Measurements from ENCODE around the gene ANKRD49.

Gene ANKRD49

DNA sequence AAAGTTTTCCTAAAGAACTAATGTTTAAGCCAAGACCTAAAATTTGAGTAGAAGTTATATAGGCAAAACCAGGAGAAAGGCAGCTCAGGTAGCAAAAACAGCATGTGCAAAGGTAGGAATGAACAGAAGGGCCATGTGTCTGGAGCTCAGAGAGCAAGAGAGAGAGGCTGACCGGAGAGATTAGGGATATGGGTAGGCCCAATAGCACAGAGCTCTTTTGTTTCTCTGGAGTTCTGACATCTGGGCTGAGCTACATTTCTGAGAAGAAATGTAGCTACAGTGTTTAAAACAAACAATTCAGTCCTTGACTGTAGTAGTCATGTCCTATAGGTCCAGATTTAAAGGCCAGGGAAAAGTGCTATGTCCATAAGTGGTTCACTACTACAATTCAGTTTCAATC lies 22.9 kb downstream of the ANKRD49 start:
- TF ChIP-seq, protein P1, sequence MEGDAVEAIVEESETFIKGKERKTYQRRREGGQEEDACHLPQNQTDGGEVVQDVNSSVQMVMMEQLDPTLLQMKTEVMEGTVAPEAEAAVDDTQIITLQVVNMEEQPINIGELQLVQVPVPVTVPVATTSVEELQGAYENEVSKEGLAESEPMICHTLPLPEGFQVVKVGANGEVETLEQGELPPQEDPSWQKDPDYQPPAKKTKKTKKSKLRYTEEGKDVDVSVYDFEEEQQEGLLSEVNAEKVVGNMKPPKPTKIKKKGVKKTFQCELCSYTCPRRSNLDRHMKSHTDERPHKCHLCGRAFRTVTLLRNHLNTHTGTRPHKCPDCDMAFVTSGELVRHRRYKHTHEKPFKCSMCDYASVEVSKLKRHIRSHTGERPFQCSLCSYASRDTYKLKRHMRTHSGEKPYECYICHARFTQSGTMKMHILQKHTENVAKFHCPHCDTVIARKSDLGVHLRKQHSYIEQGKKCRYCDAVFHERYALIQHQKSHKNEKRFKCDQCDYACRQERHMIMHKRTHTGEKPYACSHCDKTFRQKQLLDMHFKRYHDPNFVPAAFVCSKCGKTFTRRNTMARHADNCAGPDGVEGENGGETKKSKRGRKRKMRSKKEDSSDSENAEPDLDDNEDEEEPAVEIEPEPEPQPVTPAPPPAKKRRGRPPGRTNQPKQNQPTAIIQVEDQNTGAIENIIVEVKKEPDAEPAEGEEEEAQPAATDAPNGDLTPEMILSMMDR (IDR thresholded peaks at IDR 0.05; ENCODE audit: low read depth, low read length, missing control alignments): no peak
- no peak for DNase-seq (ENCODE audit: extremely low read depth, low read depth)
- H3K4me3 ChIP-seq (replicated peaks; ENCODE audit: low read depth, low read length): no peak overlapping the region

DNA sequence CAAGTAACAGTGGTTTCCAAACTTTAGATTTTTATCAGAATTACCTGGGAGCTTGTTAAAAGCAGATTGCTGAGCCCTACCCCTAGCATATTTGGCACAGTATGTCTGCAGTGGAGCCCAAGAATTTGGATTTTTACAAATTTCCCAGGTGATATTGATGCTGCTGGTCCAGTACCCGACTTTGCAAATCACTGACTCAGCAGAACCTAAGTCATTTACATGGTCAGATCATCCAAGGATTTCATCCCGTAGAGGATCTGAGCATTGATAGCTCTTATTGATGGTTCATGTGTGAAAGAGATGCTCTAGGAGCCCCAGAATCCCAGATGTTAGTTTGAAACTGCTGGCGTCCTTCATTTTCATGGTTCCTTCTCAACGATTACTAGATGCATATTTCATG lies 24.5 kb downstream of the ANKRD49 start:
- TF ChIP-seq, protein P1 (IDR thresholded peaks at IDR 0.05; ENCODE audit: low read depth, low read length, missing control alignments): no peak
- no peak for DNase-seq (ENCODE audit: extremely low read depth, low read depth)
- no peak overlapping the region for H3K4me3 ChIP-seq (replicated peaks; ENCODE audit: low read depth, low read length)

DNA sequence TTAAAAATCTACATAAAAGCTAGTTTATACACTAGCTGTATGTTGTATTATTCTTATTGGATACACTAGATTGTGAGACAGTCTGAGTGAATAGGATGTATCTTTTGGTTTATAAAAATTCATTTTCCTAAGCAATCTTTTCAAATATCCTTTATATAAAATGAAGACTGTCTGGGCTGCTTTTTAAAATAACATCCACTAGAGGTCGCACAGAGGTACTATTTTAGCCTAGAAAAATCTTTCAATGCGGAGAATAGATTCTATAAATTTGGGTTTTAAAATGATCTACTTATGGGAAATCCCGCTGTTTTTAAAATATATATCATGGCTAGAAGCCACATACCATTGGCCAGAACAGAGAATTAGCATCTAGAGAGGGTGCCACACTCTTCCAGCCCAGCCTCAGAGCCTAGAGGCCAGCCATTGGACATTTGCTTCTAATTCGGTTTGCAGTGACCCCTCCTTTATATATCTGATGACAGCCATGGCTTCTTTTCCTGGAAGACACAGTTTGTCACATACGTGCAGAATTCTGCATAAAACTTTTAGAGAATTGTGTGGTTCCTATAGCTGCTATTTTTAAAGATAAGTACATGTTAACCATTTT lies 25.8 kb downstream of the ANKRD49 start:
- TF ChIP-seq, protein P1 (IDR thresholded peaks at IDR 0.05; ENCODE audit: low read depth, low read length, missing control alignments): peak; percentile 46
- no peak overlapping the region for H3K4me3 ChIP-seq (replicated peaks; ENCODE audit: low read depth, low read length)
- no peak for DNase-seq (ENCODE audit: extremely low read depth, low read depth)

DNA sequence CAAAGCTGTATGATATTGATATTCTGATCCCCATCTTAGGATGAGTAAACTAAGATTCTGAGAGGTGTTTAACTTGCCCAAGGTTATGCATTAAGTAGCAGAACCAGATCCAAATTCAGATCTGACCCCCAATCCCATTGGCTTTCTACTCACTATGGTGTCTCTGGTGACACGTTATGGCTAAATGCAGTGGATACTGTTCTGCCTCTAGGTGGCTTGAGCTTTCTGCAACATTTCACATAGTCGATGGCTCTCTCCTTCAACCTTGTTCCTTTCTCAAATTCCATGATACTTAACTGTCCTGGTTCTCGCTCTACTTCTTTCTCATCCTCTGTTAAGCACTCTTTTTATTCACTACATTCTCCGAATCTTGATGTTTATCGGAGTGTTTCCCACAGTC lies 27.9 kb downstream of the ANKRD49 start:
- DNase-seq (ENCODE audit: extremely low read depth, low read depth): no peak
- TF ChIP-seq, protein P1 (IDR thresholded peaks at IDR 0.05; ENCODE audit: low read depth, low read length, missing control alignments): peak; percentile 51
- no peak overlapping the region for H3K4me3 ChIP-seq (replicated peaks; ENCODE audit: low read depth, low read length)

DNA sequence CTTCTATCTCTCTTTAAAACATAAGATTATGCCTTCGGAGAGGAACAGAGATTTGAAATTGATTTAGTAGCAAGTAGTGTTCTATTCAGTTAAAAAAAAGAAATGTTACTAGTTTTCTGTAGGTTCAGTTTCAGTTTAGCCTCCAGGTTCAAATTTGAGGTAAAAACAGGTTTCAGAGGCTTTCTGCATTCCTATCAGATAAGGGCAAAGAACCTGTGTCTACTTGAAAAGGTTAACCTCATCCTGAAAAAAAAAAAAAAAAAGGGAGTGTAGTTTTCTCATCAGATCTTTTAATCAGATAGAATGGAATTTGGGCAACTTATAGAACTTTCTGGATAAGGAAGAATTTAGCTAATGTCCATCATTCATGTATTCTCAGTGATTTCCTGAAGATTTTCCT lies 30.6 kb downstream of the ANKRD49 start:
- no peak for DNase-seq (ENCODE audit: extremely low read depth, low read depth)
- no peak overlapping the region for H3K4me3 ChIP-seq (replicated peaks; ENCODE audit: low read depth, low read length)
- TF ChIP-seq, protein P1 (IDR thresholded peaks at IDR 0.05; ENCODE audit: low read depth, low read length, missing control alignments): no peak

DNA sequence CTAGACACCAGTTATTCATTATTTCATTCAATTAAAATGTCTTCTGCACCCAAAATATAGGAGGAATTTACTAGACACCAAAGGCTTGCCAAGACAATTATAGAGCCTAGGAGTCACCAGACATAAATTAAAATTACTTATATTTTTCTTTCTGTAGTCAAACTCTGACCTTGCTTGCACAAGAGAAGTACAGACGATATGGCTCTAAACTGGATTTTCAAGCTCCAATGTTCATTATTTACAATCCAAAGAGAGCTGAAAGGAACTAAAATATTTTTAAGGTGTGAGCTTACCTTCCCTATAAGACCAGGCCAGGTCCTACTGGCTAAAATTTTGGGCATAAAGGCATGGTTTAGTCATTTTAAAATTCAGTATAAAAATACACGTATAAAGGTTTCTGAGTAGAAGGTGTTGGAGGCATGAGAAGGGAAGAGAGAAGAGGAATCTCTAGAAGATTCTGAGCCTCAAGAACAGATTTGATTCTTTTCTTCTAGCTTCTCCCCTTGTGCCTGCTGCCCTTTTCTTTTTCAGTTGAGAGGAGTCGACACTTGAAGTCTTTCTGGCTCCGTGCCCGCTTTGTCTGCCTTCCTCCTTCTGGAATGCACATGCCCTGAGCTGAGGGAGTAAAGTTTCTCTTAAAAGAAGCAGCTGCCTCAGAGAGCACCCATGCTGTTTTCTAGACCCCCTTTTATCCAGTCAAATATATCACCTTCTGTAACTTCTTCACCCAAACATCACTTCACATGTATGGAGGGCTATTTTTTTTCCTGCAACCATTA lies 32.0 kb downstream of the ANKRD49 start:
- no peak overlapping the region for H3K4me3 ChIP-seq (replicated peaks; ENCODE audit: low read depth, low read length)
- DNase-seq (ENCODE audit: extremely low read depth, low read depth): peak; percentile 69
- TF ChIP-seq, protein P1 (IDR thresholded peaks at IDR 0.05; ENCODE audit: low read depth, low read length, missing control alignments): no peak
